ENCODE data around the gene PROM1. TPM values are rescaled to one million over a fixed set of nuclear protein-coding genes. Genes with fewer than 3 reads are reported as not detected.

The PROM1 gene, protein sequence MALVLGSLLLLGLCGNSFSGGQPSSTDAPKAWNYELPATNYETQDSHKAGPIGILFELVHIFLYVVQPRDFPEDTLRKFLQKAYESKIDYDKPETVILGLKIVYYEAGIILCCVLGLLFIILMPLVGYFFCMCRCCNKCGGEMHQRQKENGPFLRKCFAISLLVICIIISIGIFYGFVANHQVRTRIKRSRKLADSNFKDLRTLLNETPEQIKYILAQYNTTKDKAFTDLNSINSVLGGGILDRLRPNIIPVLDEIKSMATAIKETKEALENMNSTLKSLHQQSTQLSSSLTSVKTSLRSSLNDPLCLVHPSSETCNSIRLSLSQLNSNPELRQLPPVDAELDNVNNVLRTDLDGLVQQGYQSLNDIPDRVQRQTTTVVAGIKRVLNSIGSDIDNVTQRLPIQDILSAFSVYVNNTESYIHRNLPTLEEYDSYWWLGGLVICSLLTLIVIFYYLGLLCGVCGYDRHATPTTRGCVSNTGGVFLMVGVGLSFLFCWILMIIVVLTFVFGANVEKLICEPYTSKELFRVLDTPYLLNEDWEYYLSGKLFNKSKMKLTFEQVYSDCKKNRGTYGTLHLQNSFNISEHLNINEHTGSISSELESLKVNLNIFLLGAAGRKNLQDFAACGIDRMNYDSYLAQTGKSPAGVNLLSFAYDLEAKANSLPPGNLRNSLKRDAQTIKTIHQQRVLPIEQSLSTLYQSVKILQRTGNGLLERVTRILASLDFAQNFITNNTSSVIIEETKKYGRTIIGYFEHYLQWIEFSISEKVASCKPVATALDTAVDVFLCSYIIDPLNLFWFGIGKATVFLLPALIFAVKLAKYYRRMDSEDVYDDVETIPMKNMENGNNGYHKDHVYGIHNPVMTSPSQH
- total RNA-seq (2016; rRNA removed; fragmentation: Illumina TruSeq; extraction: Trizol) (2.5 and 3.9 TPM in 2 replicates), polyA plus RNA-seq (2011; rRNA removed) (13.6 and 16.4 TPM in 2 replicates), polyA minus RNA-seq (2011; rRNA and poly(A)+ RNA removed; ENCODE audit: low replicate concordance) (1.3 and 25.2 TPM in 2 replicates), Bru-seq, nascent RNA (percentile 57 among the genes with signal in this experiment), BruChase-seq, experiment 1, labeled RNA remaining after a 6-hour chase (percentile 56 among the genes with signal in this experiment), BruChase-seq, experiment 2, labeled RNA remaining after a 2-hour chase (percentile 53 among the genes with signal in this experiment)
- total RNA-seq (2016; cell fraction: cytosol; rRNA removed; fragmentation: Illumina TruSeq; extraction: Trizol; ENCODE audit: low read depth), result 0.71 and 0.91 TPM in 2 replicates
- total RNA-seq (2016; cell fraction: insoluble cytoplasmic fraction; rRNA removed; fragmentation: Illumina TruSeq; extraction: Trizol), result 2.1 and 4.2 TPM in 2 replicates
- total RNA-seq (2016; cell fraction: membrane; rRNA removed; fragmentation: Illumina TruSeq; extraction: Trizol), result 1.1 and 2.6 TPM in 2 replicates
- 5.8 and 6.2 TPM in 2 replicates for total RNA-seq (2016; cell fraction: nucleus; rRNA removed; fragmentation: Illumina TruSeq; extraction: Trizol)
- 8.3 and 8.9 TPM in 2 replicates for polyA plus RNA-seq (2011; cell fraction: cytosol; rRNA removed)
- 14.6 and 16.3 TPM in 2 replicates for polyA plus RNA-seq (2011; cell fraction: nucleus; rRNA removed)
- polyA plus RNA-seq (2012), result 9.3 and 15.5 TPM in 2 replicates
- 0.25 and 0.31 TPM in 2 replicates for polyA plus RNA-seq (2016; cell fraction: cytosol; fragmentation: Illumina TruSeq; extraction: Trizol; ENCODE audit: low read depth)
- 1.6 and 2.1 TPM in 2 replicates for polyA plus RNA-seq (2016; cell fraction: insoluble cytoplasmic fraction; fragmentation: Illumina TruSeq; extraction: Trizol; ENCODE audit: low read depth)
- 0.47 and 0.64 TPM in 2 replicates for polyA plus RNA-seq (2016; cell fraction: membrane; fragmentation: Illumina TruSeq; extraction: Trizol; ENCODE audit: low read depth)
- 5.4 and 6.6 TPM in 2 replicates for polyA plus RNA-seq (2016; cell fraction: nucleus; fragmentation: Illumina TruSeq; extraction: Trizol; ENCODE audit: insufficient read depth, low read depth)
- polyA minus RNA-seq (2011; cell fraction: cytosol; rRNA and poly(A)+ RNA removed), result 11.4 and 13.4 TPM in 2 replicates
- 14.5 and 16.9 TPM in 2 replicates for polyA minus RNA-seq (2011; cell fraction: nucleus; rRNA and poly(A)+ RNA removed)
- long read RNA-seq, experiment 1, partial matches to known transcripts, result 0 of 1 reads
- long read RNA-seq, experiment 1, other reads (novel, unspliced or antisense), result 1 of 1 reads
- long read RNA-seq, experiment 2, partial matches to known transcripts, result 5 of 36 reads
- long read RNA-seq, experiment 2, other reads (novel, unspliced or antisense), result 30 of 36 reads

DNA sequence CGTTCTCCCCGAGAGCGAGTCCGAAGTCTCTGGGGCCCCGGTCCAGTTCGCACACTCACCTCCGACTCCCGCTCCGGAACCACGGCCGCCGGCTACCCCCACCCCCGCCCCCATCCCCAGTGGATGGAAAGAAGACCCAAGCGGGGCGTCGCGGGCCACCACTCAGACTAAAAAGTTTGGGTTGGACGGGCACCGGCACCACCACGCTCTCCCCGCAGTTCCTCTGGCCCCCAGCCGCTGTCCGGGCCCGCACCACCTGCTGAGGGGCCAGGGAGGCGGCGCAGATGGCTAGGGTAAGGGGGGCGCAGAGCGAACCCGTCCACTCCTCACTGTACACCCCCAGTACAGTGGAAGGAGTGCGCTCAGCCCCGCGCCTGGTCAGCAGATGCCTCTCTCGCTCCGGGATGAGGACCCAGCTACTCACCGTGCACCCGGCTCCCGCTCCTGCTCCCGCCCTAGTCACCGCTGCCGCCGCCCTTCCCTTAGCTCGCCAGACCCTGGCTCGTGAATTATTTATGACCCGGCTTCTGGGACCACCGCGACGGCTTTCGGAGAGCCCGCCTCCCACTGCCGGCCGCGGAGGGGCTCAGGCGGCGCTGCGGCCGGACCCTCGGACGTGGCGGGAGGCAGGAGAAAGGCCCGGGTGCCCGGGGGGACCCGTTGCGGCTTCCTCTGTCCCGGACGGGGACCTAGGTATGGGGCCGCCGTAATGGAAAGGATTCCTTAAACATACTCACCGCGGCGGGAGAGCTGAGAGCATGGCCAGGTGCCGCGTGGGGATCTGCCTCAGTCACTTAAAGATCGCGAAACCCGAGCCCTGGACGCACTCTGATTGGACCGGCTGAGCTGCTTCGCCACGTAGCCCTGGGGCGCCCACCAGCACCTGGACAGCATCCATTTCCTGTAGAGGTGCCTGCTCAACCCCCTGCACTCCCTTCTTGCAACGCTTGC lies at the start of gene PROM1:
Gene PROM1, minus strand, starts transcription at position 783 of the 951 bp plus-strand sequence. CDS start 8,117 bp downstream, outside the sequence.
- H3K4me1 ChIP-seq (ENCODE audit: insufficient read depth, low read length), result peaks cover 16% of the 10 kb centered on the region
- no peaks in the 10 kb centered on the region; a peak in 1 of 5 replicates for H3K36me3 ChIP-seq (replicated peaks in 1 of 2; ENCODE audit: control insufficient read depth in 1 of 2, insufficient read depth in 2 of 2, low read length in 2 of 2)
- H3K4me2 ChIP-seq (ENCODE audit: low read depth, low read length), result peak within 1 kb of the TSS; percentile 87
- ATAC-seq, result peak; percentile 89
- in situ Hi-C loops (cut with HindIII; ENCODE audit: extremely low pct_ligation_motif_present, low pct_unique_long_range_greater_than_20kb) (no loop called here), intact Hi-C loops (cut with micrococcal nuclease; ENCODE audit: unreplicated experiment) (loop anchor here (2.0 to 5.0 kb wide), 4 partner anchors 51 to 115 kb away; no protein-coding TSS in a partner anchor)
- WGBS (ENCODE audit: low lambda C conversion rate), result 20% methylated on average over 8 of the region's 81 CpGs
- H3K79me2 ChIP-seq (ENCODE audit: insufficient read depth, low read length), result no peaks in the 10 kb centered on the region
- peak; percentile 3 for DNase-seq (ENCODE audit: low spot score)
- no peak for FAIRE-seq
- H3K27me3 ChIP-seq (ENCODE audit: control insufficient read depth in 1 of 2, insufficient read depth in 2 of 2, low read length in 2 of 2), result peaks cover 5 to 46% of the 10 kb centered on the region in 2 experiments; a peak in 4 of 5 replicates
- H3K27ac ChIP-seq (ENCODE audit: extremely low read length, insufficient read depth, low read length), result no peak within 1 kb of the TSS
- no peaks in the 10 kb centered on the region for H4K20me1 ChIP-seq (ENCODE audit: insufficient read depth, low read length)
- peak within 1 kb of the TSS; percentile 32 to 76 (median 61); a peak in 5 of 6 replicates for H3K4me3 ChIP-seq (replicated peaks in 1 of 3; ENCODE audit: insufficient read depth in 1 of 3, low read depth in 2 of 3, low read length in 3 of 3)
- POLR2A ChIA-PET, result interaction anchor here (1.0 to 1.5 kb wide), 4 partner anchors 10 to 58 kb away, joined by 3 read pairs; no protein-coding TSS in a partner anchor
- BruUV-seq (replicated peaks), result TSS peak; percentile 57
- CTCF ChIA-PET (ENCODE audit: low intra/inter-chr PET ratio, low total read pairs), result no interaction called here
- H3K9ac ChIP-seq (ENCODE audit: insufficient read depth, low read depth, low read length), result peak within 1 kb of the TSS; percentile 68
- no peak within 1 kb of the TSS for H2AFZ ChIP-seq (ENCODE audit: low read length)
- no peaks in the 10 kb centered on the region for H3K9me3 ChIP-seq (ENCODE audit: low read length)
- TF ChIP-seq ZNF777 (CRISPR knock-in tag; IDR thresholded peaks at IDR 0.05), result peak; percentile 78
- TF ChIP-seq, protein P1, sequence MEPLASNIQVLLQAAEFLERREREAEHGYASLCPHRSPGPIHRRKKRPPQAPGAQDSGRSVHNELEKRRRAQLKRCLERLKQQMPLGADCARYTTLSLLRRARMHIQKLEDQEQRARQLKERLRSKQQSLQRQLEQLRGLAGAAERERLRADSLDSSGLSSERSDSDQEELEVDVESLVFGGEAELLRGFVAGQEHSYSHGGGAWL (CRISPR knock-in tag; IDR thresholded peaks at IDR 0.05), result no peak
- TF ChIP-seq ZNF292 (CRISPR knock-in tag; IDR thresholded peaks at IDR 0.05; ENCODE audit: borderline replicate concordance, low read depth), result no peak
- no peak for TF ChIP-seq ARNT (IDR thresholded peaks at IDR 0.05)
- no peak for TF ChIP-seq ZNF773 (CRISPR knock-in tag; IDR thresholded peaks at IDR 0.05; ENCODE audit: borderline replicate concordance)
- TF ChIP-seq IKZF4 (CRISPR knock-in tag; IDR thresholded peaks at IDR 0.05; ENCODE audit: borderline replicate concordance, low read depth, not compliant biosample characterization), result no peak
- TF ChIP-seq ZNF17 (CRISPR knock-in tag; IDR thresholded peaks at IDR 0.05), result no peak
- TF ChIP-seq ZNF20 (CRISPR knock-in tag; IDR thresholded peaks at IDR 0.05), result no peak
- peak; percentile 25 for TF ChIP-seq AGO2 (optimal IDR thresholded peaks at IDR 0.05; ENCODE audit: low read depth, low read length)
- TF ChIP-seq, protein P2, sequence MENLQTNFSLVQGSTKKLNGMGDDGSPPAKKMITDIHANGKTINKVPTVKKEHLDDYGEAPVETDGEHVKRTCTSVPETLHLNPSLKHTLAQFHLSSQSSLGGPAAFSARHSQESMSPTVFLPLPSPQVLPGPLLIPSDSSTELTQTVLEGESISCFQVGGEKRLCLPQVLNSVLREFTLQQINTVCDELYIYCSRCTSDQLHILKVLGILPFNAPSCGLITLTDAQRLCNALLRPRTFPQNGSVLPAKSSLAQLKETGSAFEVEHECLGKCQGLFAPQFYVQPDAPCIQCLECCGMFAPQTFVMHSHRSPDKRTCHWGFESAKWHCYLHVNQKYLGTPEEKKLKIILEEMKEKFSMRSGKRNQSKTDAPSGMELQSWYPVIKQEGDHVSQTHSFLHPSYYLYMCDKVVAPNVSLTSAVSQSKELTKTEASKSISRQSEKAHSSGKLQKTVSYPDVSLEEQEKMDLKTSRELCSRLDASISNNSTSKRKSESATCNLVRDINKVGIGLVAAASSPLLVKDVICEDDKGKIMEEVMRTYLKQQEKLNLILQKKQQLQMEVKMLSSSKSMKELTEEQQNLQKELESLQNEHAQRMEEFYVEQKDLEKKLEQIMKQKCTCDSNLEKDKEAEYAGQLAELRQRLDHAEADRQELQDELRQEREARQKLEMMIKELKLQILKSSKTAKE (CRISPR knock-in tag; IDR thresholded peaks at IDR 0.05; ENCODE audit: borderline replicate concordance), result no peak

Measured in HepG2 (cell line).